Activated T-cell treated with anti-CD3 and anti-CD28 coated beads for 24 hours (primary cell): ENCODE data around the gene PAX2.

Experiments
- DNase-seq: peaks from one replicate; pipeline ENCODE4 v3.0.0-alpha.2; 2020; ENCODE audit warnings: low read depth

PAX2 gene

GRCh38 chr10:100858261-100858660, 112.9 kb downstream of the PAX2 start:
- DNase-seq = no peak

GRCh38 chr10:100858747-100859483, 113.5 kb downstream of the PAX2 start:
- DNase-seq = no peak

- no peak for DNase-seq
These were observed 114.0 kb downstream of the PAX2 start for GRCh38 chr10:100859484-100859763.

- DNase-seq = no peak
These were observed 118.1 kb downstream of the PAX2 start for GRCh38 chr10:100863433-100863832.

- DNase-seq = no peak
These were observed 118.9 kb downstream of the PAX2 start for GRCh38 chr10:100864036-100864885.

GRCh38 chr10:100864978-100865377, 119.6 kb downstream of the PAX2 start:
- DNase-seq = no peak

- no peak for DNase-seq
These were observed 120.6 kb downstream of the PAX2 start for GRCh38 chr10:100866010-100866409.

GRCh38 chr10:100866575-100867098, 121.3 kb downstream of the PAX2 start:
- no peak for DNase-seq

GRCh38 chr10:100867261-100867963, 122.0 kb downstream of the PAX2 start:
- DNase-seq = no peak

GRCh38 chr10:100868382-100868781, 123.0 kb downstream of the PAX2 start:
- DNase-seq = no peak

GRCh38 chr10:100869399-100869798, 124.0 kb downstream of the PAX2 start:
- DNase-seq = no peak

- DNase-seq = peak; percentile 39
These were observed 126.8 kb downstream of the PAX2 start for GRCh38 chr10:100872034-100872791.

- no peak for DNase-seq
These were observed 127.9 kb downstream of the PAX2 start for GRCh38 chr10:100873146-100873826.

GRCh38 chr10:100873827-100874326, 128.5 kb downstream of the PAX2 start:
- no peak for DNase-seq

GRCh38 chr10:100874702-100875483, 129.5 kb downstream of the PAX2 start:
- DNase-seq = no peak

- DNase-seq = no peak
These were observed 130.2 kb downstream of the PAX2 start for GRCh38 chr10:100875484-100876166.

GRCh38 chr10:100876585-100877460, 131.4 kb downstream of the PAX2 start:
- DNase-seq = no peak

GRCh38 chr10:100877461-100877850, 132.1 kb downstream of the PAX2 start:
- DNase-seq = no peak
